Measurements from ENCODE around the gene CLRN1.

The CLRN1 gene

GRCh38 chr3:150913133-150913922 is 59.2 kb downstream of the CLRN1 start:
- Histone ChIP-seq H3K4me3 (ENCODE audit: low read length) (no peak overlapping the region), H3K27me3 (ENCODE audit: control insufficient read depth, insufficient read depth, low read length) (peaks cover 54% of the 10 kb centered on the region), H3K9ac (ENCODE audit: low read depth, low read length) (no peak overlapping the region), H3K4me1 (ENCODE audit: control insufficient read depth, insufficient read depth, low read length) (no peaks in the 10 kb centered on the region), H3K36me3 (ENCODE audit: insufficient read depth, low read length) (no peaks in the 10 kb centered on the region), H3K4me2 (ENCODE audit: low read length) (no peak overlapping the region), H3K9me3 (replicated peaks; ENCODE audit: low read length) (no peaks in the 10 kb centered on the region)

GRCh38 chr3:150912501-150912900 is 60.0 kb downstream of the CLRN1 start:
- Histone ChIP-seq H3K4me2 (ENCODE audit: low read length) (no peak overlapping the region), H3K9me3 (replicated peaks; ENCODE audit: low read length) (no peaks in the 10 kb centered on the region), H3K4me1 (ENCODE audit: control insufficient read depth, insufficient read depth, low read length) (no peaks in the 10 kb centered on the region), H3K4me3 (ENCODE audit: low read length) (no peak overlapping the region), H3K36me3 (ENCODE audit: insufficient read depth, low read length) (no peaks in the 10 kb centered on the region), H3K27me3 (ENCODE audit: control insufficient read depth, insufficient read depth, low read length) (peaks cover 54% of the 10 kb centered on the region), H3K9ac (ENCODE audit: low read depth, low read length) (no peak overlapping the region)

- no peaks in the 10 kb centered on the region for H3K9me3 ChIP-seq (replicated peaks; ENCODE audit: low read length)
- no peak overlapping the region for H3K4me3 ChIP-seq (ENCODE audit: low read length)
- H3K36me3 ChIP-seq (ENCODE audit: insufficient read depth, low read length) = no peaks in the 10 kb centered on the region
- no peak overlapping the region for H3K4me2 ChIP-seq (ENCODE audit: low read length)
- H3K4me1 ChIP-seq (ENCODE audit: control insufficient read depth, insufficient read depth, low read length) = no peaks in the 10 kb centered on the region
- H3K9ac ChIP-seq (ENCODE audit: low read depth, low read length) = no peak overlapping the region
- H3K27me3 ChIP-seq (ENCODE audit: control insufficient read depth, insufficient read depth, low read length) = peaks cover 50% of the 10 kb centered on the region
Measured at GRCh38 chr3:150911771-150912170, 60.8 kb downstream of the CLRN1 start.

GRCh38 chr3:150906461-150906860 is 66.1 kb downstream of the CLRN1 start:
- H3K9ac ChIP-seq (ENCODE audit: low read depth, low read length) = no peak overlapping the region
- H3K4me3 ChIP-seq (ENCODE audit: low read length) = no peak overlapping the region
- peaks cover 74% of the 10 kb centered on the region for H3K27me3 ChIP-seq (ENCODE audit: control insufficient read depth, insufficient read depth, low read length)
- H3K4me1 ChIP-seq (ENCODE audit: control insufficient read depth, insufficient read depth, low read length) = no peaks in the 10 kb centered on the region
- no peaks in the 10 kb centered on the region for H3K36me3 ChIP-seq (ENCODE audit: insufficient read depth, low read length)
- H3K4me2 ChIP-seq (ENCODE audit: low read length) = no peak overlapping the region
- H3K9me3 ChIP-seq (replicated peaks; ENCODE audit: low read length) = no peaks in the 10 kb centered on the region

GRCh38 chr3:150905746-150906145 is 66.8 kb downstream of the CLRN1 start:
- Histone ChIP-seq H3K4me1 (ENCODE audit: control insufficient read depth, insufficient read depth, low read length) (no peaks in the 10 kb centered on the region), H3K9me3 (replicated peaks; ENCODE audit: low read length) (no peaks in the 10 kb centered on the region), H3K4me3 (ENCODE audit: low read length) (no peak overlapping the region), H3K9ac (ENCODE audit: low read depth, low read length) (no peak overlapping the region), H3K4me2 (ENCODE audit: low read length) (no peak overlapping the region), H3K36me3 (ENCODE audit: insufficient read depth, low read length) (no peaks in the 10 kb centered on the region), H3K27me3 (ENCODE audit: control insufficient read depth, insufficient read depth, low read length) (peaks cover 72% of the 10 kb centered on the region)

- no peaks in the 10 kb centered on the region for H3K9me3 ChIP-seq (replicated peaks; ENCODE audit: low read length)
- H3K9ac ChIP-seq (ENCODE audit: low read depth, low read length) = no peak within 1 kb of the TSS
- H3K4me2 ChIP-seq (ENCODE audit: low read length) = no peak within 1 kb of the TSS
- no peak within 1 kb of the TSS for H3K4me3 ChIP-seq (ENCODE audit: low read length)
- peaks cover 74% of the 10 kb centered on the region for H3K27me3 ChIP-seq (ENCODE audit: control insufficient read depth, insufficient read depth, low read length)
- H3K36me3 ChIP-seq (ENCODE audit: insufficient read depth, low read length) = no peaks in the 10 kb centered on the region
- no peaks in the 10 kb centered on the region for H3K4me1 ChIP-seq (ENCODE audit: control insufficient read depth, insufficient read depth, low read length)
Measured at GRCh38 chr3:150905339-150905738, 67.2 kb downstream of the CLRN1 start, which contains the start of gene MINDY4B. TSS of gene MINDY4B (minus strand) at chr3:150905439. CDS start at chr3:150905439, 0 bp downstream.

- Histone ChIP-seq H3K27me3 (ENCODE audit: control insufficient read depth, insufficient read depth, low read length) (peaks cover 63% of the 10 kb centered on the region), H3K36me3 (ENCODE audit: insufficient read depth, low read length) (no peaks in the 10 kb centered on the region), H3K4me3 (ENCODE audit: low read length) (no peak overlapping the region), H3K4me1 (ENCODE audit: control insufficient read depth, insufficient read depth, low read length) (no peaks in the 10 kb centered on the region), H3K9me3 (replicated peaks; ENCODE audit: low read length) (no peaks in the 10 kb centered on the region), H3K4me2 (ENCODE audit: low read length) (no peak overlapping the region), H3K9ac (ENCODE audit: low read depth, low read length) (no peak overlapping the region)
Measured at GRCh38 chr3:150902988-150903387, 69.5 kb downstream of the CLRN1 start.

- H3K27me3 ChIP-seq (ENCODE audit: control insufficient read depth, insufficient read depth, low read length) = peaks cover 64% of the 10 kb centered on the region
- H3K9me3 ChIP-seq (replicated peaks; ENCODE audit: low read length) = no peaks in the 10 kb centered on the region
- H3K4me2 ChIP-seq (ENCODE audit: low read length) = no peak overlapping the region
- H3K4me3 ChIP-seq (ENCODE audit: low read length) = no peak overlapping the region
- H3K36me3 ChIP-seq (ENCODE audit: insufficient read depth, low read length) = no peaks in the 10 kb centered on the region
- H3K4me1 ChIP-seq (ENCODE audit: control insufficient read depth, insufficient read depth, low read length) = no peaks in the 10 kb centered on the region
- no peak overlapping the region for H3K9ac ChIP-seq (ENCODE audit: low read depth, low read length)
Measured at GRCh38 chr3:150901793-150902192, 70.7 kb downstream of the CLRN1 start.

- Histone ChIP-seq H3K4me1 (ENCODE audit: control insufficient read depth, insufficient read depth, low read length) (no peaks in the 10 kb centered on the region), H3K9me3 (replicated peaks; ENCODE audit: low read length) (no peaks in the 10 kb centered on the region), H3K27me3 (ENCODE audit: control insufficient read depth, insufficient read depth, low read length) (peaks cover 64% of the 10 kb centered on the region), H3K36me3 (ENCODE audit: insufficient read depth, low read length) (no peaks in the 10 kb centered on the region), H3K9ac (ENCODE audit: low read depth, low read length) (no peak overlapping the region), H3K4me3 (ENCODE audit: low read length) (no peak overlapping the region), H3K4me2 (ENCODE audit: low read length) (no peak overlapping the region)
Measured at GRCh38 chr3:150899141-150899540, 73.4 kb downstream of the CLRN1 start.

- Histone ChIP-seq H3K4me1 (ENCODE audit: control insufficient read depth, insufficient read depth, low read length) (no peaks in the 10 kb centered on the region), H3K27me3 (ENCODE audit: control insufficient read depth, insufficient read depth, low read length) (peaks cover 59% of the 10 kb centered on the region), H3K36me3 (ENCODE audit: insufficient read depth, low read length) (no peaks in the 10 kb centered on the region), H3K9ac (ENCODE audit: low read depth, low read length) (no peak overlapping the region), H3K4me2 (ENCODE audit: low read length) (no peak overlapping the region), H3K9me3 (replicated peaks; ENCODE audit: low read length) (no peaks in the 10 kb centered on the region), H3K4me3 (ENCODE audit: low read length) (no peak overlapping the region)
Measured at GRCh38 chr3:150898046-150898754, 74.3 kb downstream of the CLRN1 start.

- peaks cover 57% of the 10 kb centered on the region for H3K27me3 ChIP-seq (ENCODE audit: control insufficient read depth, insufficient read depth, low read length)
- no peak overlapping the region for H3K4me3 ChIP-seq (ENCODE audit: low read length)
- no peaks in the 10 kb centered on the region for H3K9me3 ChIP-seq (replicated peaks; ENCODE audit: low read length)
- H3K9ac ChIP-seq (ENCODE audit: low read depth, low read length) = no peak overlapping the region
- H3K4me1 ChIP-seq (ENCODE audit: control insufficient read depth, insufficient read depth, low read length) = no peaks in the 10 kb centered on the region
- H3K4me2 ChIP-seq (ENCODE audit: low read length) = no peak overlapping the region
- no peaks in the 10 kb centered on the region for H3K36me3 ChIP-seq (ENCODE audit: insufficient read depth, low read length)
Measured at GRCh38 chr3:150897592-150897991, 74.9 kb downstream of the CLRN1 start.
